Retinal pigment epithelial cell (primary cell): Measurements from ENCODE around the gene ATP8A2.

Experiments
- DNase-seq: peaks from one replicate; pipeline ENCODE4 v3.0.0-alpha.2; 2010; ENCODE audit warnings: low read depth
- H3K4me3 ChIP-seq: 2 replicates; pipeline ENCODE4 v1.5.1; 2011; ENCODE audit warnings: mild to moderate bottlenecking, low read length, control low read depth, moderate library complexity
- CTCF ChIP-seq: conservative IDR thresholded peaks from 2 replicates; pipeline ENCODE4 v1.5.1; 2011; ENCODE audit warnings: low read depth, low read length, control low read depth, inconsistent platforms

ATP8A2 gene

DNA sequence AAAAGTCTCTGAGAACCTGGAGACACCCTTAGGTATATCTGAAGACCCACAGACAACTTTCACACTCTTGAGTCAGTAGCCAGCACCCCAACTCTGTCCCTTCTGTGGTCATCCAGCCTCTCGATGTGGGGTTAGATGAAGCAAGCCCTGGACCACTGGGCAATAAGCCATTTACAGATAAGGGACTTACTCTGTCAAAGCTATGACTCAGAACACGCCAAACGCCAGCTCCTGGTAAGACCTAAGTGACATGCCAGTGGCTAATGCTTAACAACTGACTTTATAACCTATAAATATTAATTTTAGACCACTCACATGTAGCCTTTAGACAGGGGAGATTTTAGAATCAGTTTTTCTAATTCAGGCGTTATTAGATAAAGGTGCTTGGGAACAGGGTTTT, 594.3 kb downstream of the ATP8A2 start:
- peak; percentile 21 for DNase-seq
- no peak overlapping the region for H3K4me3 ChIP-seq
- TF ChIP-seq CTCF = no peak

DNA sequence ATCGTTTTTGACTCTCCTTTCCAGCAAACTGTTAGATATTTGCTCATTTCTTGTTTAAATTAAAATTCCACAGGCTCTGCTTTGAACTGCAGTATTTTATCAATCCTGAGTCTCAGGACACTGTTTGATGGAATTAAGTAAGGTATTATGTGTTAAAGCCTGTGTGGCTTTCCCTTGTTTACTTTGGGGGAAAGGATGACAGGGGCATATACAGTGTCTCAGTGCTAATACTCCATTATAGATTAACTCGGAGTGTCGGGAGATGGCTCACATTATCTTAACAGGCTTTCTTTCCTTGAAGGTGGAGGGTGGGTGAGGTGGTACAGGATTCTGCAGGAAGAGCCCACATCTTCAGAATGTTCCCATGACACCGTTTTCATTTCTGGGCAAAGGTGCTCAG, 595.4 kb downstream of the ATP8A2 start:
- TF ChIP-seq CTCF = no peak
- no peak for DNase-seq

GRCh38 chr13:25971047-25971446, 599.3 kb downstream of the ATP8A2 start:
- H3K4me3 ChIP-seq = no peak overlapping the region
- TF ChIP-seq CTCF = no peak
- DNase-seq = no peak

More for the DNA sequence above, 595.4 kb downstream of the ATP8A2 start:
- H3K4me3 ChIP-seq = no peak overlapping the region

DNA sequence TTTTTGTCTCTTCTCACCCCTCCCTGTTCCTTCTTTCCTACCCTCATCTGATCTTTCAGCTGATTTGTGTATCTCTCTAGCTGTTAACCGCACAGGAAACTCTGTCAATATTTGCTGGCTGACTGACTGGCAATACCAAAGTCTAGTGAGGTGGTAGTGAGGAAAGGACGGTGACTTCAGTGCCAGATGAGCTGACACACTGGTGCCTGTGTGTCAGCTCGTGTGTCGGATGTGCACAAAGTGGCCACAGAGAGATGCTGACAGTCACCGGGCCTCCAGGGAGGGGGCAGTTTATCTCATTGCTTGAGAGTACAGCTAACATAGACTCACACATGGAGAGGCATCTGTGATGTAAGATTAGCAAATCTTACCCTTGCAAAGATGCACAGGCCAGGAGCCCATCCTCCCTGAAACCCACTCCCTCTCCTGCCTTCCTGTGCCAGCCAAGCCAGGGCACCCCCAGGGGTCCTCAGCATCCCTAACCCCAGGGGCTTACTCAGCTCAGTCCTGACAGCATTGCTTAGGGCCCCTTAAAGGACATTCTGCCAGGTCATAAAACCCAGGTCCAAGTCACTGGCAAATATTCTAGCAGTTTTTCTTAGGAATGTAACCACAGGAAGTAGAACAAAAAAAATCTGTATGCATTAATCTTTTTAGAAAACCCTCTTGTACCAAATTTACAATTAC, 599.8 kb downstream of the ATP8A2 start:
- TF ChIP-seq CTCF = no peak
- H3K4me3 ChIP-seq = no peak overlapping the region
- DNase-seq = no peak

DNA sequence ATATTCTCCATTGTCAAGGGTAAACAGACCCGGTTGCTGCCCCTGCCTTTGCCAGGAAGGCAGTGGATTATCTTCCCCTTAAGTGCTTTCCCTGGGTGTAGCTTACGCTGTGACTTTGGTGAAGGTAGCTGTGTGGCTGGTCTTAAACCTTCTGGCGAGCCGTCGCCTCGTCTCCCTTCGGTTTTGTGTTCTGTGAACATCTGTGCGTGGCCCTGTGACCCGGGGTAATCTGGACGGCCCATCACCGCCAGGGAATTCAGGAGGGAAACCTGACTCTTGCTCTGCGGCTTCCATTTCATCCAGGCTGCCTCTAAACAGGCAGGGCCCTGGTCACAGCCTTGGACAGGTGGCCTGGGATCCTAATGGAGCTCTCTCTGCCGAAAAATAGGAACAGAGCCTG, 601.3 kb downstream of the ATP8A2 start:
- DNase-seq = no peak
- TF ChIP-seq CTCF = no peak
- H3K4me3 ChIP-seq = no peak overlapping the region

- no peak for DNase-seq
- no peak for TF ChIP-seq CTCF
- H3K4me3 ChIP-seq = no peak overlapping the region
These were observed 601.8 kb downstream of the ATP8A2 start for GRCh38 chr13:25973576-25973975.

DNA sequence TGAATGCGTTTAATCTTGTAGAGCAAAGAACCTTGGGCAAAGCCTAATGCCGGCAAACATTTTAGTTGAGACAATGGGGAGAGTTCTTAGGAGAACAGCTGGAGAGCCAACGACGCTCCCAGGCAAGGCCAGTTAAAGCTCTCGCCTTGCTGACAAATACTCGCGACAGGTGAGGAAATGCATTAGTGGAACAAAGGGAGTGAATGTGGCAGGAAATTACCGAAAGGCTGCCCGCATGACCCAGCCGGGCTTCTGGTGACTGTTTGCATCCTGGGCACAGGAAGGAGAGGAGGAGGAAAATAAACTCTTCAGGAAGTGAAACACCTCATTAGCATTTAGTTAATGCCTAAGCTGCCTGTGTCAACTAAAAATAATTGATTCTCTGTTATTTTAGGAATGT, 605.4 kb downstream of the ATP8A2 start:
- H3K4me3 ChIP-seq = no peak overlapping the region
- no peak for TF ChIP-seq CTCF
- peak; percentile 10 for DNase-seq
